NCI-H1105 (cell line): Measurements from ENCODE around the gene FGFR1OP2.
"Not testable (repeated sequence)": the region's sequence is repeated elsewhere in the genome, so short reads cannot be mapped to it uniquely, and the experiment has no call there.

ENCODE experiments used
- DNase-seq: peaks from one replicate; lab custom pipeline; 2025; lab: John Stamatoyannopoulos, UW

Gene FGFR1OP2

DNA sequence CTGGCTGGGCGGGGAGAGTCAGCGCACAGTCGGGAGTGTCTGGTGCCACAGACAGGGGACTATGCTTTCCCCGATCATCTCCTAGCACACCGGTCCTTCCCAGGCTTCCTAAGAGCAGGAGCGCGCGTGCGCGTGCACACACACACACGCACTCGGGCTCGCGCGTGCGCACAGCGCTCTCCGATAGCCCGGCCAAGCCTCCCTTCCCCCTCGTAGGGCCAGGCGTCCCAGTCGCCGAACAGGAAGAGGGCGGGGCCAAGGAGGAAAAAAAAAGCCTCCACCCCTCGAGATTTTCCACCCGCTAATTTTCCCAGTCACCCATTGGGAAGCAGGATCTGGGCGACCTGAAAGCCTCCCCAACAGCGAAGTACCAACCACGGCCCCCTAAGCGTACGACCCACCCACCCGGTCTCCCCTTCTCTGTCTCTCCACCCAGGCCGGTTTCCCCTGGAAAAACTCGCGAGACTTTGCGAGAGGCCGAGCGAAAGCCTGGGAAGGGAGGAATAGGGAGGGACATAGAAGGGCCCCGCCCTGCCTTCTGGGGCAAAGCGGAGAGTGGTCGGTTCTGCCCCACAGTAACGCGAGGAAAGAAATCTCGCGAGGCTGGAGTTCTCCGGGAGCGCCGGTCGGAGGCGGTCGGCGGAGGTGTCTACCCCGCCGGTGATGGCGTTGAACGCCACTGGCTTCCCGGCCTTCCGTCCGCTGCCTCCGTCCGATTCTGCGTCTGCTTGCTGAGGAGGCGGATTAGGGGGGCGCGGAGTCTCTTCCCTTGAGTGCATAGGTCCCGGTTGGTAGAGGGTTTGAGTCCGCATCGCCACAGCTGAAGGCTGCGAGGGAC, at the start of gene FGFR1OP2, which contains the start of gene INTS13:
Gene FGFR1OP2 (plus strand): TSS at position 608 of the 838 bp plus-strand sequence. CDS start 15,689 bp downstream, outside the sequence.
Gene INTS13 (minus strand): TSS at position 119 of the 838 bp plus-strand sequence. CDS start 1,178 bp downstream, outside the sequence.
- DNase-seq, result peak; percentile 99

DNA sequence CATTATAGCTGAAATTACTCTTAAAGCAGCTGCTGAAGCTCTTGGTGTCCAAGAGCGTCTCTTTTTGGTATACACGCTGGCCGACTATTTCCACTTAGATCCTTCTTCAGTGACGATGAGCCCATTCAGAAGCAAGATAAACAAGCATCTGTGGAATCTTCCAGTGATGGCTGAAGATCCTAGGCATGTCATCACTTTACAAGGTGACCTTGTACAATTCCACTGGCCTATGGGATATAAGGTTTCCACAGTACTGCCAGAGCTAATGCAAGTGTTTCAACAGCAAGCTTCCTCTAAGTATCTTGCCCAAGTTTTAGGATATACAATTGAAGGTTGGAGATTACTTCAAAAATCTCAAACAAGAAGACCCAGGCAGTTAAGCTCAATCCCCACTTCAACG, 47.5 kb upstream of the FGFR1OP2 start:
- DNase-seq, result no peak

- no peak for DNase-seq
These were observed 46.6 kb upstream of the FGFR1OP2 start for GRCh38 chr12:26891704-26892103.

DNA sequence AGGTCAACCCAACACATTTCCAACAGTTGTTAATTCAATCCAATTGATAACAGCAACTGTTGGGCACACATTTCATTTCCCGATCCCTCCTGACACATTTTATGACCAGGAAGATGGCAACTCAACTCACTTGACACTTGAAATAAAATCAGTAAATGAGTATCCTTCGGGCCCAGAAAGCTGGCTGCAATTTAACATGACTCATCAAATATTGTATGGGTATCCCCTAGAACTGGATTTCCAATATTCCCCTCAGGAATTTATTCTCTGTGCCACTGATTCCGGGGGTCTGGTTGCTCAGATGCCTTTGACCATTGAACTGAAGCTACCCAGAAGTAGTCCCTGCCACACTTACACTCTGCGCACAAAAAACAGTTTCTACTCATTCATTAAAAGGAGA, 42.6 kb upstream of the FGFR1OP2 start:
- DNase-seq, result no peak

DNA sequence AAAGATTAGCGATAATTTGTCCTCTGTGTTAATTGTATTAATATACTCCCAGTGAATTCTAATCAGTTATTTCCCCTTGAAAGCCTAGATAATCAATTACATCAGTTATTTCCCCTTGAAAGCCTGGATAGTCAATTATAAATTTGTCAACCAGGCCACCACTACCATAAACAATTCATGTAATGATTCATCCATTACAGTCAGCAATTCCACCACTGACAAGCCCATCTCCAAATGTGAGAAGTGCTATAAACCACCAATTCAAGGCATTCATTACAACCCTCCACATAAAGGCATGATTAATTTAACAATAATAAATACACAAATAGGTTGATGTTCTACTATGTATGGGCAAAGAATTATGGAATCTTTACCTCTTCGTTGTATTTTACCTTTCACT, 41.4 kb upstream of the FGFR1OP2 start:
- no peak for DNase-seq

DNA sequence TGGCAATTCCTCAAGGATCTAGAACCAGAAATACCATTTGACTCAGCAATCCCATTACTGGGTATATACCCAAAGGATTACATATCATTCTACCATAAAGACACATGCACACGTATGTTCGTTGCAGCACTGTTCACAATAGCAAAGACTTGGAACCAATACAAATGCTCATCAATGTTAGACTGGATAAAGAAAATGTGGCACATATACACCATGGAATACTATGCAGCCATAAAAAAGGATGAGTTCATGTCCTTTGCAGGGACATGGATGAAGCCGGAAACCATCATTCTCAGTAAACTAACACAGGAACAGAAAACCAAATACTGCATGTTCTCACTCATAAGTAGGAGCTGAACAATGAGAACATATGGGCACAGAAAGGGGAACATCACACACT, 34.9 kb upstream of the FGFR1OP2 start:
- DNase-seq, result not testable (repeated sequence)

GRCh38 chr12:26906024-26906423, 32.2 kb upstream of the FGFR1OP2 start:
- no peak for DNase-seq

GRCh38 chr12:26906704-26907103, 31.6 kb upstream of the FGFR1OP2 start:
- DNase-seq, result peak; percentile 82

- no peak for DNase-seq
These were observed 19.7 kb upstream of the FGFR1OP2 start for GRCh38 chr12:26918321-26919215.

DNA sequence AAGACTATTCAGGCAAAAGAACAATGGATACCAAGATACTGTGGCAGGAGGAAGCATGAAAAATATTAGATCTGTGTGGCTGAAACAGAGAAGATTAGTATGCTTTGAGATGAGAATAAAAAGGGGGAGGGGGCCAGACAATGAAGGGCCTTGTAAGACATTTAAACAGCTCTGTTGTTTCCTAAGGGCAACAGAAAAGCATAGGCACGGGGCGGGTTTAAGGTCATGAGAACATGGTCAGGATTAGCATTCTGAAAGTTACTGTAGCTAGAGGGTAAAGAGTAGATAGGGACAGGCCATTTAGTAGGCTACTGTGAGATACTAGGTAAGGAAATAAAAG, 19.1 kb upstream of the FGFR1OP2 start:
- no peak for DNase-seq

DNA sequence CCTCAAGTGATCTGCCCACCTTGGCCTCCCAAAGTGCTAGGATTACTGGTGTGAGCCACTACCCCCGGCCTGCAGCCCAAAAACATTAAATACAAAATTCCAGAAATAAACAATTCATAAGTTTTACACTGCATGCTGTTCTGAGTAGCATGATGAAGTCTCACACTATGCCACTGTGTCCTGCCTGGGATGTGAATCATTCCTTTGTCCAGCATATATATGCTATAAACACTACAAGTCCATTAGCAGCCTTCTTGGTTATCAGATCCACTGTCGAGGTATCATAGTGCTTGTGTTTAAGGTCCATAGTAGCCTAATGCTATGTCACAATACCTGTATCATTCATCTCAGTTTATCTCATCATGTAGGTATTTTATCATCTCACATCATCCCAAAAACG, 16.4 kb upstream of the FGFR1OP2 start:
- DNase-seq, result no peak

- DNase-seq, result no peak
These were observed 9.6 kb upstream of the FGFR1OP2 start for GRCh38 chr12:26928661-26929060.

GRCh38 chr12:26929590-26929989, 8.7 kb upstream of the FGFR1OP2 start:
- DNase-seq, result no peak

GRCh38 chr12:26935636-26936378, 2.5 kb upstream of the FGFR1OP2 start:
- no peak for DNase-seq

- DNase-seq, result no peak
These were observed 1.5 kb upstream of the FGFR1OP2 start for GRCh38 chr12:26936559-26937442.

GRCh38 chr12:26937443-26937862, 817 bp upstream of the FGFR1OP2 start:
- no peak for DNase-seq

- peak; percentile 55 for DNase-seq
These were observed 412 bp downstream of the FGFR1OP2 start for GRCh38 chr12:26938701-26939062.

DNA sequence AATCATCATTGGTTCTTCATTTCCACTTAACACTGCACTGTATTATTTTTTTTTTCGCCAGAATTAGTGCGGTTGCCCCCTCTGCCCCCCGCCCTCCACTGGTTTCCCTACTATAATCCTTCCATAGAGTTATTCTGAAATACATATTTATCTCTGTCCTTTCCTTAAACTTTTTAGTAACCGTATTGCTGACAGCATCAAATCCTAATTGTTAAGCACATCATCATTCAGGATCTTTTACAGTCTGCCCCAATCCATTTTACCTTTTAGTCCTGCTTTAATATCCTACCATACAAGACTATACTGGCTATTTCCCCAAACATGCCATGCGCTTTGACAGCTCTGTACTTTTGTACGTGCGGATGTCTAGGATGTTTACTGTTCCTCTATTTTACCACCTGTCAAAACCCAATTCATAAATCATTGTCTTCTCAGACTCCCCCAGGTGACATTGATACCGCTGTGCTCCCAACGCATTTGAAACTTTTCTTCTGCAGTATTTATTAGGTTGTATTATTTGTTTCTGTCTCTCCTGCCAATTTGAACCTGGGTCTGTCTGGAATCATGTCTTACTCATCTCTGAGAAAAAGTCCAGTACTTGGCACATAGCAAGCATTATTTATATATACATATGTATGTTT, 1.0 kb downstream of the FGFR1OP2 start:
- no peak for DNase-seq

- DNase-seq, result no peak
These were observed 1.7 kb downstream of the FGFR1OP2 start for GRCh38 chr12:26939953-26940352.

- DNase-seq, result no peak
These were observed 2.4 kb downstream of the FGFR1OP2 start for GRCh38 chr12:26940516-26941214.
